GM18520 (cell line): ENCODE results near the gene GLB1L3.
"Not testable (repeated sequence)": the region's sequence is repeated elsewhere in the genome, so short reads cannot be mapped to it uniquely, and the experiment has no call there.

Experiments used
- ATAC-seq: cut with Tn5 transposase; IDR thresholded peaks from one replicate; pipeline ENCODE4 v1.9.1; 2021; ENCODE audit not compliant: unreplicated experiment

The GLB1L3 gene

GRCh38 chr11:134294664-134295063 is 18.5 kb downstream of the GLB1L3 start:
- no peak for ATAC-seq

GRCh38 chr11:134312223-134312622 is 36.0 kb downstream of the GLB1L3 start:
- ATAC-seq, result no peak

- ATAC-seq, result no peak
Measured at GRCh38 chr11:134312807-134313206, 36.6 kb downstream of the GLB1L3 start.

GRCh38 chr11:134313379-134313778 is 37.2 kb downstream of the GLB1L3 start:
- no peak for ATAC-seq

GRCh38 chr11:134313821-134314607 is 37.8 kb downstream of the GLB1L3 start:
- ATAC-seq, result no peak

GRCh38 chr11:134317103-134317502 is 40.9 kb downstream of the GLB1L3 start:
- no peak for ATAC-seq

GRCh38 chr11:134321373-134321772 is 45.2 kb downstream of the GLB1L3 start:
- ATAC-seq, result not testable (repeated sequence)

- ATAC-seq, result no peak
Measured at GRCh38 chr11:134322553-134322952, 46.4 kb downstream of the GLB1L3 start.

GRCh38 chr11:134328433-134328832 is 52.3 kb downstream of the GLB1L3 start:
- ATAC-seq, result no peak

GRCh38 chr11:134330611-134331353 is 54.6 kb downstream of the GLB1L3 start:
- ATAC-seq, result no peak

GRCh38 chr11:134331354-134332188 is 55.4 kb downstream of the GLB1L3 start, which contains the start of gene GLB1L2:
Gene GLB1L2 (plus strand): TSS chr11:134331988. CDS start chr11:134332062, 74 bp downstream.
- ATAC-seq, result peak; percentile 77

- no peak for ATAC-seq
Measured at GRCh38 chr11:134332189-134332631, 56.0 kb downstream of the GLB1L3 start.

- ATAC-seq, result no peak
Measured at GRCh38 chr11:134332782-134333181, 56.6 kb downstream of the GLB1L3 start.

GRCh38 chr11:134333312-134333711 is 57.1 kb downstream of the GLB1L3 start:
- no peak for ATAC-seq

GRCh38 chr11:134333946-134334345 is 57.8 kb downstream of the GLB1L3 start:
- ATAC-seq, result no peak

- no peak for ATAC-seq
Measured at GRCh38 chr11:134334796-134335571, 58.8 kb downstream of the GLB1L3 start.

GRCh38 chr11:134337051-134337450 is 60.9 kb downstream of the GLB1L3 start:
- no peak for ATAC-seq

- ATAC-seq, result no peak
Measured at GRCh38 chr11:134338068-134338467, 61.9 kb downstream of the GLB1L3 start.

GRCh38 chr11:134338654-134339053 is 62.5 kb downstream of the GLB1L3 start:
- no peak for ATAC-seq

GRCh38 chr11:134339756-134340155 is 63.6 kb downstream of the GLB1L3 start:
- no peak for ATAC-seq
